Psoas muscle (tissue), 8 donors: ENCODE results near the gene FAM200A. TPM values are rescaled to one million over a fixed set of nuclear protein-coding genes. Genes with fewer than 3 reads are reported as not detected.
"Not testable (repeated sequence)": the region's sequence is repeated elsewhere in the genome, so short reads cannot be mapped to it uniquely, and the experiment has no call there.

Experiments used
- ATAC-seq, 4 donors: fragments of 200-7000 bp; cut with Tn5 transposase; one replicate each; pipeline ENCODE4 v1.9.1; 2020; ENCODE audit warnings: moderate library complexity in 3 of 4, mild to moderate bottlenecking in 2 of 4
- DNase-seq, 2 donors: peaks; one replicate each; pipeline ENCODE4 v3.0.0-alpha.2; 2020
- H3K27ac ChIP-seq: fragments of 200-600 bp; one replicate; pipeline ENCODE4 v1.8.0; 2022
- H3K27me3 ChIP-seq, 3 donors: fragments of 200-600 bp in 1 of 3; one replicate each; pipeline versions ENCODE4 v1.6.1 to v1.8.0; 2013 to 2022; ENCODE audit warnings: low read length in 2 of 3, mild to moderate bottlenecking in 2 of 3, moderate library complexity in 1 of 3; ENCODE audit not compliant: insufficient read depth in 3 of 3
- H3K36me3 ChIP-seq, 2 donors: fragments of 200-600 bp in 1 of 2; one replicate each; pipeline versions ENCODE4 v1.6.1 to v1.8.0; 2013 to 2022; ENCODE audit warnings: low read depth in 1 of 2, mild to moderate bottlenecking in 1 of 2, moderate library complexity in 1 of 2; ENCODE audit not compliant: insufficient read depth in 1 of 2
- H3K4me1 ChIP-seq: fragments of 200-600 bp; one replicate; pipeline ENCODE4 v1.8.0; 2022
- H3K4me3 ChIP-seq: fragments of 200-600 bp; one replicate; pipeline ENCODE4 v1.8.0; 2022; ENCODE audit warnings: mild to moderate bottlenecking
- H3K9me3 ChIP-seq: fragments of 200-600 bp; one replicate; pipeline ENCODE4 v1.8.0; 2022
- WGBS, 3 donors: extraction: QIAGEN DNeasy Blood & Tissue Kit; methylation state at CpG; one replicate each; pipeline versions ENCODE4 v1.1.6 to v1.1.7; 2013; 5-methylcytosine and 5-hydroxymethylcytosine counted together
- intact Hi-C, 2 donors: fragments of 100-400 bp; cut with DNase I; formaldehyde crosslinking; loops; one replicate each; pipeline versions ENCODE4 v1.11.0 to v1.14.2; 2022
- polyA plus RNA-seq, 3 donors: library from polyadenylated mRNA; stranded (reverse); fragments of 200-250 nt; gene quantifications; one replicate each; pipeline ENCODE4 v1.2.3, GENCODE V29; 2013
- total RNA-seq, 4 donors: library from RNA; stranded (reverse); fragmentation: NEBNext Ultra II Directional in 2 of 4; extraction: Animal tissue kit (Norgen Biotek cat#: 25700) in 2 of 4; gene quantifications; one replicate each; pipeline versions ENCODE4 v1.2.1 to v1.2.4, GENCODE V29; 2021 to 2023
- TF ChIP-seq, protein P1 (sequence below): fragments of 200-600 bp; IDR thresholded peaks from one replicate; pipeline ENCODE4 v1.8.0; 2022; ENCODE audit warnings: antibody characterized with exemption
- donor health status: healthy with polysubstance abuse.
- donor health status: DM: no; HTN: no; CAD: no; lungs with moderate emphysema.
- donor health status: Bipolar disorder and iron deficiency.
- donor health status: healthy.
- donor health status: DM: yes; HTN: yes; CAD: no.
- donor health status: DM: no; HTN: no; CAD: no.
- donor health status: DM: no; HTN: no; CAD: no.
- donor health status: DM: yes; HTN: yes; CAD: no.

The FAM200A gene
- total and polyA plus RNA-seq, 7 donors, result 2.9 to 12.4 (median 4.6) TPM

DNA sequence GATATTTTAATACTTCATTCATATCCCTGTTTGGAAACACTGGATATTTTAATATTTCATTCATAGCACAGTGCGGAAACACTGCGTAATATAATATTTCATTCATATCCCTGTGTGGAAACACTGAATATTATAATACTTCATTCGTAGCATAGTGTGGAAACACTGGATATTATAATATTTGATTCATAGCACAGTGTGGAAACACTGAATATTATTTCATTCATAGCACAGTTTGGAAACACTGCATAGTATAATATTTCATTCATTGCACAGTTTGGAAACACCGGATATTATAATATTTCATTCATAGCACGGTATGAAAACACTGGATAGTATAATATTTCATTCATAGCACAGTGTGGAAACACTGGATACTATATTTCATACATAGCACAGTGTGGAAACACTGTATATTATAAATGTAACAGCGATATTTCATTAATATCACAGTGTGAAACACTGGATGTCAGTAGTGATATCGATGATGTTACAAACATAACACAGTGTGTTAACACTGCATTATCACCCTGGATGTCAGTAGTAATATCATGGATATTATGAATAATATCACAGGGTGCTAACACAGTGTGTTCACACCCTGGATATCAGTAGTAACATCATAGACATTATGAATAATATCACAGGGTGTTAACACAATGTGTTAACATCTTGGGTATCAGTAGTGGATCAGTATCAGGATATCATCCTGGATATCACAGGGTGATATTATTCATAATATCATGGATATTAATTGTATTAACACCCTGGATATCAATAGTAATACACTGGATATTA lies 43.2 kb upstream of the FAM200A start:
- no peaks in the 10 kb centered on the region for H3K4me1 ChIP-seq
- H3K9me3 ChIP-seq, result no peaks in the 10 kb centered on the region
- H3K36me3 ChIP-seq, result no peaks in the 10 kb centered on the region
- 74 to 77% (median 76%) methylated on average over 7 of the region's 7 CpGs for WGBS, 3 donors
- TF ChIP-seq, protein P1, sequence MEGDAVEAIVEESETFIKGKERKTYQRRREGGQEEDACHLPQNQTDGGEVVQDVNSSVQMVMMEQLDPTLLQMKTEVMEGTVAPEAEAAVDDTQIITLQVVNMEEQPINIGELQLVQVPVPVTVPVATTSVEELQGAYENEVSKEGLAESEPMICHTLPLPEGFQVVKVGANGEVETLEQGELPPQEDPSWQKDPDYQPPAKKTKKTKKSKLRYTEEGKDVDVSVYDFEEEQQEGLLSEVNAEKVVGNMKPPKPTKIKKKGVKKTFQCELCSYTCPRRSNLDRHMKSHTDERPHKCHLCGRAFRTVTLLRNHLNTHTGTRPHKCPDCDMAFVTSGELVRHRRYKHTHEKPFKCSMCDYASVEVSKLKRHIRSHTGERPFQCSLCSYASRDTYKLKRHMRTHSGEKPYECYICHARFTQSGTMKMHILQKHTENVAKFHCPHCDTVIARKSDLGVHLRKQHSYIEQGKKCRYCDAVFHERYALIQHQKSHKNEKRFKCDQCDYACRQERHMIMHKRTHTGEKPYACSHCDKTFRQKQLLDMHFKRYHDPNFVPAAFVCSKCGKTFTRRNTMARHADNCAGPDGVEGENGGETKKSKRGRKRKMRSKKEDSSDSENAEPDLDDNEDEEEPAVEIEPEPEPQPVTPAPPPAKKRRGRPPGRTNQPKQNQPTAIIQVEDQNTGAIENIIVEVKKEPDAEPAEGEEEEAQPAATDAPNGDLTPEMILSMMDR, result no peak
- H3K27me3 ChIP-seq, result peaks cover 0 to 2% (median 0%) of the 10 kb centered on the region in 3 donors
- H3K4me3 ChIP-seq, result no peak overlapping the region
- DNase-seq (no peak), ATAC-seq (no peak)
- no peak overlapping the region for H3K27ac ChIP-seq
- intact Hi-C loops, result no loop called here

DNA sequence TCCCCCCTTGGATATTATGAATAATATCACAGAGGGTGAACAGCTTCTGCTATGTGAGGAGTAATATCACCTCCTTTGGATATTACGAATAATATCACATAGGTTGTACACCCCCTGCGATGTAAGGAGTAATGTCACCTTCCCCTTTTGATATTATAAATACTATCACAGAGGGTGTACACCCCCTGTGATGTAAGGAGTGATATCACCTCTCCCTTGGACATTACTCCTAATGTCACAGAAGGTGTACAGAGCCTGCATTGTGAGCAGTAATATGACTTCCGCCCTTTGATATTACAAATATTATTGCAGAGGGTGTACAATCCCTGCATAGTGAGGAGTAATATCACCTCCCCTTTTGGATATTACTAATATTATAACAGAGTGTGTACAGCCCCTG lies 37.0 kb upstream of the FAM200A start:
- no peak for ATAC-seq
- TF ChIP-seq, protein P1, result no peak
- WGBS, 3 donors, result 74 to 84% (median 82%) methylated on average over 3 of the region's 3 CpGs
- no peaks in the 10 kb centered on the region for H3K36me3 ChIP-seq
- no peaks in the 10 kb centered on the region for H3K9me3 ChIP-seq
- DNase-seq, result no peak
- H3K4me1 ChIP-seq, result no peaks in the 10 kb centered on the region
- no peak overlapping the region for H3K4me3 ChIP-seq
- intact Hi-C loops, result no loop called here
- peaks cover 2 to 6% (median 4%) of the 10 kb centered on the region in 3 donors for H3K27me3 ChIP-seq
- H3K27ac ChIP-seq, result no peak overlapping the region

DNA sequence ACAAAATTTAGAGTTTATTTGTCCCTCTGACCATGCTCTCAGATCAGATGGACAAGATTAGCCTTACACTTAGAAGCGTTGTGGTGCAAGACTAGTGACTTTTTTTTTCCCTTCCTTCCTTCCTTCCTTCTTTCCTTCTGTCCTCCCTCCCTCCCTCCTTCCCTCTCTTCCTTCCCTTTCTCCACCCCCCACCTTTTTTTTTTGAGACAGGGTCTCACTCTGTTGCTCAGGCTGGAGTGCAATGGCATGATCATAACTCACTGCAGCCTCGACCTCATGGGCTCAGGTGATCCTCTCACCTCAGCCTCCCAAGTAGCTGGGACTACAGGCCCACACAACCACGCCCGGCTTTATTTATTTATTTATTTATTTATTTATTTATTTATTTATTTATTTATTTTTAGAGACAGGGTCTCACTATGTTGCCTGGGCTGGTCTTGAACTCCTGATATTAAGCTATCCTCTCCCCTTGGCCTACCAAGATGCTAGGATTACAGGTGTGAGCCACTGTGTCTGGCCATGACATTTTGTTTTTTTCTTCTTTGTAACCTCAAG lies 28.9 kb upstream of the FAM200A start:
- WGBS, 3 donors, result 48 to 58% (median 52%) methylated on average over 4 of the region's 4 CpGs
- H3K36me3 ChIP-seq, intact Hi-C loops, H3K9me3 ChIP-seq, H3K27ac ChIP-seq, ATAC-seq, DNase-seq: not testable (repeated sequence)
- H3K27me3 ChIP-seq, result peaks cover 0 to 12% (median 5%) of the 10 kb centered on the region in 3 donors
- peaks cover 14% of the 10 kb centered on the region for H3K4me1 ChIP-seq
- H3K4me3 ChIP-seq, result peak overlapping the region; percentile 72

DNA sequence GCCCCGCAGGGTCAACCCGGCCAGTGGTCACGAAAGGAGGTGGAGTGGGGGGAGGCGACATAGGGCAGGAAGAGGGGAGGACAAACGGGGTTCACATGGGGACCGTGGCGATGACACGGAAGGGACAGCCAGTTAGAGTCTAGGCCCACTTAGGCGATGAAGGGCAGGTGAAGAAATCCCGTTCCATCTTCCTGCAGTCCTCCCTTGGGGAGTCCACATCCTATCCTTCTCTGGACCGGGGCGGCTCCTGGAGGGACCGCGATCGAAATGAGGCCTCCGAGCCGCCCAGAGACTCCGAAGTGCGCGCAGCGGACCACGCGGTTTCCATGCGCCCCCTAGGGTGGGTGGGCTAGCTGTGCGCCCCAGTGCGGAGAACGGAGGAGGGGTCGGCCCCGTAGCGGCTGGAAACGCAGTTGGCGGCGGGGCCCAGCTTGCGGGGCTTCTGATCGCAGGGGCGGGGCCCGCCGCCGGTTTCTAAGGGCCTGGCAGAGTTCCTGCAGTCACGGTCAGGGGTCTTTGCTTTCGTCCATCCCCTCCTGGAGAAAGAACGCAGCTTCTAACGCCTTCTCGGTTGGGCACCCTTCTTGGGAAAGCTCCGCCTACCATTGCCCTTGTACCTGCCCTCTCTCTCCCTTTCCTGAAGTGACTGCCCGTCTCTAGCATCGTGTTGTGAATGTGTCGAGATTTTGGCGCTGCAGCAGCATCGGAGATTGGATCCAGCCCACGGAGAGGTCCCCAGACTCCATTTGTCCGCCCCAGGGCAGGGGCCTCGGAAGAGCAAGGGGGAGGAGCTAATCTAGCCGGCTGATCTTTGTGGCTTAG lies 28.3 kb upstream of the FAM200A start:
- WGBS, 3 donors, result 1 to 2% (median 1%) methylated on average over 53 to 54 of the region's 54 CpGs
- no peak overlapping the region for H3K27ac ChIP-seq
- H3K4me3 ChIP-seq, result peak overlapping the region; percentile 72
- H3K4me1 ChIP-seq, result peaks cover 14% of the 10 kb centered on the region
- TF ChIP-seq, protein P1, result peak; percentile 35
- peak; percentile 38 to 63 for DNase-seq
- H3K36me3 ChIP-seq, result no peaks in the 10 kb centered on the region
- H3K27me3 ChIP-seq, result peaks cover 0 to 12% (median 5%) of the 10 kb centered on the region in 3 donors
- H3K9me3 ChIP-seq, result no peaks in the 10 kb centered on the region
- ATAC-seq, result peak; percentile 43 to 65 (median 60)
- intact Hi-C loops, result loop anchor here in 1 of 2 donors (5.0 kb wide), 1 partner anchor 642 kb away; no protein-coding TSS in a partner anchor
